H7 (cell line): ENCODE results near the gene TMEM175. TPM values are rescaled to one million over a fixed set of nuclear protein-coding genes. Genes with fewer than 3 reads are reported as not detected.
"Not testable (repeated sequence)": the region's sequence is repeated elsewhere in the genome, so short reads cannot be mapped to it uniquely, and the experiment has no call there.

Experiments used
- DNase-seq: peaks from one replicate; pipeline ENCODE4 v3.0.0; 2012
- H3K27me3 ChIP-seq: 2 replicates; pipeline ENCODE4 v1.6.0; 2011; ENCODE audit warnings: mild to moderate bottlenecking, low read length; ENCODE audit not compliant: control insufficient read depth, insufficient read depth
- H3K36me3 ChIP-seq: replicated peaks from 2 replicates; pipeline ENCODE4 v1.5.1; 2011; ENCODE audit warnings: low read length; ENCODE audit not compliant: control insufficient read depth, insufficient read depth
- H3K4me3 ChIP-seq: 2 replicates; pipeline ENCODE4 v1.5.1; 2011; ENCODE audit warnings: low read depth, mild to moderate bottlenecking, control low read depth, low read length, moderate library complexity; ENCODE audit not compliant: insufficient read depth
- total RNA-seq: library from RNA; depleted of rRNA; stranded (reverse); fragments of >200 nt; shearing (Covaris generic); gene quantifications from 2 replicates; pipeline ENCODE4 v1.2.3, GENCODE V29; 2014

The TMEM175 gene
- total RNA-seq, 1 experiment from 2014 or later: 8.4 TPM

DNA sequence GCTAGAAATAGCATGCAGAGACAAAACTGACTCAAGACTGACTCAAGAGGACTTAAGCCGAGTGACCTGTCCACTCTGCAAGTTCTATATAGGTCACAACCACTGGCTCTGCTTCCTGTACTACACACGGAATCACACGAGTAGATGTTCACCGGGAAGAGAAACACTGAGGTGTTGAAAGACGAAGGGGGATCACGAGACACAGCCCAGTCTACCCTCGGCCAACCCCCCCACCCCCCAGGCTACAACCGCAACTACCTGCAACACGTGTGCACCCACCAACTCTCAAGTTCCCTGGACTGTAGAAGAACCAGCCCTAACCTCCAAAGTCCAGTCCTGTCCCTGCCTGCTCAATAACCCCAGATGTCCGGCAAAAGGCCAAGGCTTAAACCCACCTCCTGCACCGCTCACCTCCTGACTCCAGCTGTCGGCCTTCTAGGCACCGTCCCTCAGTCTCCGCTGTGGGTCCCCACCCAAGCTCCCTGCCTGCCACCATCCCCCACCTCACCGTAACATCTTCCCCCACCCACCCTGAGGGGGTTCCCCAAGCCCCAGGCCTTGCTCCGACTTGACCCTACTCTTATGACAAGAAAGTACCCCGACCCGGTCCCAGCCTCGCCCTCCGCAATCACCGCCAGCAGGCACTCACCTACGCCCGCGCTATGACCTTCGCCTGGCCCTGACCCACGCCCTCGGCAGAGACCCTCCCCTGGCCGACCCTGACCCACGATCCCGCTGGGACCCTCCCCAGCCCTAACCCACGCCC, 883 bp upstream of the TMEM175 start:
- no peak for DNase-seq
- Histone ChIP-seq H3K27me3 (no peaks in the 10 kb centered on the region), H3K4me3 (peak overlapping the region; percentile 98), H3K36me3 (no peaks in the 10 kb centered on the region)

DNA sequence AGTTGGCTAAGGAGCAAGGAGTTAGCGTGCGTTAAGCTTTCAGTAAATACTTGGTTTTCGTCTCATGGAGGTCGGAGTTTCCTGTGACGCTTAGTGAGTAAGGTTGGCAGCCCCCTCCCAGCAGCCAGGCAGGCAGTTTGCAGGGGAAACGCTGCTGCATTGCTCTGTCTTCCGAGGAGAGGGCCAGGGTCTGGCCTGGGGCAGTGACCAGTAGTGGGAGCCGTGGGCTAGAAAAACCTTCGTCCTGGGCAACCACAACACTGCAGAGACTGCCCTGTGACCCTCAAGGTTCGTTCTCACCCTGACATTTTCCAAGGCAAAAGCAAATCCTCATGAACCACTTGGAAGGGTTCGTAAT, 432 bp downstream of the TMEM175 start:
- Histone ChIP-seq H3K27me3 (no peaks in the 10 kb centered on the region), H3K36me3 (no peaks in the 10 kb centered on the region), H3K4me3 (peak overlapping the region; percentile 98)
- peak; percentile 72 for DNase-seq

DNA sequence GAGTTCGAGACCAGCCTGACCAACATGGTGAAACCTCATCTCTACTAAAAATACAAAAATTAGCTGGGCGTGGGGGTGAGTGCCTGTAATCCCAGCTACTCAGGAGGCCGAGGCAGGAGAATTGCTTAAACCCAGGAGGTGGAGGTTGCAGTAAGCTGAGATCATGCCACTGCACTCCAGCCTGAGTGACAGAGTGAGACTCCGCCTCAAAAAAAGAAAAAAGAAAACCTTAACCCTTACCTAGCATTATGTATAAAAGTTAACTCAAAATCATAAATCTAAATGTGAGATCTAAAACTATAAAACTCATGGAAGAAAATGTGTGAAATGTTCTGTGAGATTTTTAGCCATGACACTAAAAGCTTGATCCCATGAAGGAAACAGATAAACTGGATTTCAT, 7.2 kb downstream of the TMEM175 start:
- not testable (repeated sequence) for DNase-seq, H3K27me3 ChIP-seq, H3K4me3 ChIP-seq, H3K36me3 ChIP-seq

DNA sequence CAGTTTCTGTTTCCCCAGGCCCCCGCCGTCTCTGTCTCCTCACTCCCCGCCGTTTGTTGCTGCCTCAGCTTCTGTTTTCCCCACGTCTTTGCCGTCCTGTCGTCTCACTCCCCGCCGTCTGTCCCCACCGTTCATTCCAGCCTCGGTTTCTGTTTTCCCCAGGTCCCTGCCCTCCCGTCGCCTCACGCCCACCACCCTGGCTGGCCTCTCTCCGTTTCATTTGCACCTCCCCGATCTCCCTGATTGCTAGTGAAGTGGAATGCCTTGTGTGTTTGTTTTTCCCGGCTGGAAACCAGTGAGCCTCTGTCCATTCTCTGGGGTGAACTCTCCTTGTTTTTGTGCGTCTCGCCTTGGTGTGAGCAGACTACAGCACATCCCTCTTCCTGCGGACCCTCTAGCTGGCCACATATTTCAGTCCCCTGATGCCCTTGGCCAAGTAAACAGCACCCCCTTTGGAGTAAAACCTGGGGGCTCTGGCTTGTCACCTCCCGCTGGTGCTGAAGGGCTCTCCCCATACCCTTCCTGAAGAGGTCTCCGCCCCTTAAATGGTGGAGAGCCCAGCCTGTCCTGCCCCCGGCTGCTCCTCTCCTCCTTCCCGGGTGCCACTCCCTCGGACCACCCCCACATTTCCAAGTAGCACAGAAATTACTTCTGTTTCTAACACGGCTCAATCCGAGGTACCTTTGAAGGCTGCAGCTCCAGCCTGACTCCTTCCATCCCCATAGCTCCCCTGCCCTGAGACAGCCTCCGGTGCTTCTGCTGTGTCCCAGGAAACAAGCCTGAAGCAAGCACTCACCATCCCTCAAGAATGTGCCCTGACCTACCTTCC, 13.2 kb downstream of the TMEM175 start:
- peaks cover 2% of the 10 kb centered on the region; the same call in 1 of the 2 replicates for H3K27me3 ChIP-seq
- peak overlapping the region; percentile 20 for H3K4me3 ChIP-seq
- H3K36me3 ChIP-seq: no peaks in the 10 kb centered on the region
- peak; percentile 79 for DNase-seq

DNA sequence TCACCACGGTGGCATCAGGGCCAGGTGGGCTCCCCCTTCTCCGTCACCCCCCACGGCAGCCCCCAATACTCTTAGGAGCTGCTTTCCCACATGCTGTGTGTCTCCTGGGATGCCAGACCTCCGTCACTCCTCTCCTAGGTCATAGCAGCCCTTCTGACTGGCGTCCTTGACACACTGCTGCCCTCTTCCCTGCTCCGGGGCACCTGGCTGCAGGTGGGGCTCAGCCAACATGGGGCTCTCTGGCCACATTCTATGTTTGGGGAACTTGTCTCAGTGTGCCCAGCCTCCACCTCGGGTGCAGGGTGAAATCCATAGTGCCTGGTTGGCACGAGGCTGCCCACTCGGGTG, 13.8 kb downstream of the TMEM175 start:
- H3K36me3 ChIP-seq: no peaks in the 10 kb centered on the region
- peaks cover 2% of the 10 kb centered on the region; the same call in 1 of the 2 replicates for H3K27me3 ChIP-seq
- DNase-seq: peak; percentile 67
- H3K4me3 ChIP-seq: no peak overlapping the region

DNA sequence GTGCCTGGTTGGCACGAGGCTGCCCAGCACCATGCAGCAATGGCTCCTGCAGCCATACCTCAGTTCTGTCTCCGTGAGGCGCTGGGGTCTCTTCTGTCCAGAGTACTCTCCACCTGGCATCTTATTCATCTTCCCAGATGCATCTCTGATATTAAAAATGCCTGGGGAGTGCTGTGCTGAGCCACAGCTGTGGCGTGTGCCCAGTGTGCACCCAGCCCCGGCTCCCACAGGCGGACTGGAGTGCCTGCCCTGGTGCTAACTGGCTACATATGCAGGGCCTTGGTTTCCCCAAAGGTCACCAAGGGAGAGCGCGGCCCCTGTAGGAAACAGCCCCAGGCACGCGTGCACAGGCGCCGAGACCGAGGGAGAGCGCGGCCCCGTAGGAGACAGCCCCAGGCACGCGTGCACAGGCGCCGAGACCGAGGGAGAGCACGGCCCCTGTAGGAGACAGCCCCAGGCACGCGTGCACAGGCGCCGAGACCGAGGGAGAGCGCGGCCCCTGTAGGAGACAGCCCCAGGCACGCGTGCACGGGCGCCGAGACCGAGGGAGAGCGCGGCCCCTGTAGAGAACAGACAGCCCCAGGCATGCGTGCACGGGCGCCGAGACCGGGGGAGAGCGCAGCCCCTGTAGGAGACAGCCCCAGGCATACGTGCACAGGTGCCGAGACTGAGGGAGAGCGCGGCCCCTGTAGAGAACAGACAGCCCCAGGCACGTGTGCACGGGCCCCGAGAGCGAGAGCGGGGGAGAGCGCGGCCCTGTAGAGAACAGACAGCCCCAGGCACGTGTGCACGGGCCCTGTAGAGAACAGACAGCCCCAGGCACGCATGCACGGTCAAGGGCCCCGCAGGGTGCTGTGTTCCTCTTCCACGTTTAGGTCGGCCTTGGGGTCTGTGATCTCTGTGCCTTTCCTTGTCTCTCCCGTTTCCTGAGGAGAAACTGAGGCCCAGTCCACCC, 14.5 kb downstream of the TMEM175 start:
- H3K36me3 ChIP-seq: no peaks in the 10 kb centered on the region
- no peak overlapping the region for H3K4me3 ChIP-seq
- DNase-seq: peak; percentile 61
- H3K27me3 ChIP-seq: peaks cover 2% of the 10 kb centered on the region; the same call in 1 of the 2 replicates

DNA sequence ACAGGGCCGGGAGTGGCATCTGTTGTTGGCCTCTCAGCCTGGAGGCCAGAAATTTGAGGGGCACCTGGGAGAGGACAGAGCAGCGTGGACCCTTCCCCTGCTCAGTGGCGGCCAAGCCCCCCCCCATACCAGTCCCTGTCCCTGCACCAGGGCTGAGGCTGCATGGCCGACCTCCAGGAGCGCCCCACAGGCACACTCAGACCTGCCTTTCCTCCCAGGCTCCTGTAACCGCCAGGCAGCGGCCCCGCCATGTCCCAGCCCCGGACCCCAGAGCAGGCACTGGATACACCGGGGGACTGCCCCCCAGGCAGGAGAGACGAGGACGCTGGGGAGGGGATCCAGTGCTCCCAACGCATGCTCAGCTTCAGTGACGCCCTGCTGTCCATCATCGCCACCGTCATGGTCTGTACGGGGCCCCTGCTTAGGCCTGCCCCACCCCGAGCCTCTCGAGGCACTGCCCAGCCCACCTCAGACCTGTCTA, 15.3 kb downstream of the TMEM175 start:
- peaks cover 2% of the 10 kb centered on the region; the same call in 1 of the 2 replicates for H3K27me3 ChIP-seq
- peak; percentile 71 for DNase-seq

DNA sequence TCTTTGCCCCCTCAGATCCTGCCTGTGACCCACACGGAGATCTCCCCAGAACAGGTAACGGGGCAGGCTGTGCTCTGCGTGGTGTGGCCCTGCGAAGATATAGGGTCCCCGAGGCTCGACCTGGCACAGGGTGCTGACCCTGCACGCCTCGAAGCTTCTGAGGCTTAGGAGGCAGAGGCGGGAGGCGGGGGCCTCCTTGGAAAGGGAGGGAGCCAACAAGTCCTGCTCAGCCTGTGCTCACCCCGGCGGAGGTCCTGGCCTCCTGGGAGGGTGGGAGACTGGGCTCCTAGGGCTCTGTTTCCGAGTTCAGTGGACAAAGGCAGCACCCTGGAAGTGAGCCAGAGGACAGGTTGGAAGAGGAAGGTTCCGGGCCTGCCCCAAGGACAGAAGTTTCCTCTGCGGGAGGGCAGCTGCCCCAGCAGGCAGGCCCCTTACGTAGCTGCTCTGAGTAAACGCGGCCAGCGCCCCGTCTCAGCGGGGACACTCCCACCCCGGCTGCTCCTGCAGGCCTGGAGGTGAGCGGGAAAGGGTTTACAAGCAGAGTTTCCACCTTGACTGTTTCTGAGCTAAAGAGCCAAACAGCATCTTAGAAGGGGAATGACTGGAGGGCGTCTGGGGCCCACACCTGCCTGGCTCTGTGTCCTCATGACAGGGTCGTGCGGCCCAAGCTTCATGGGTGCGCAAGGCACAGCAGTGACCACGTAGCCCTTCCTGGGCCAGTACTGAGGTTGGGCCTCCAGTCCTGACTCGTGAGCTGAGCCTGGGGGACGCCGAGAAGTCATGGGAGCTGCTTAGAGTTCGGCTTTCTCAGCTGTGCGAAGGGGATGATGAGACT, 16.1 kb downstream of the TMEM175 start:
- peaks cover 2% of the 10 kb centered on the region; the same call in 1 of the 2 replicates for H3K27me3 ChIP-seq
- DNase-seq: peak; percentile 71
- H3K36me3 ChIP-seq: no peaks in the 10 kb centered on the region
- no peak overlapping the region for H3K4me3 ChIP-seq

More for the DNA sequence above, 15.3 kb downstream of the TMEM175 start:
- Histone ChIP-seq H3K36me3 (no peaks in the 10 kb centered on the region), H3K4me3 (no peak overlapping the region)

DNA sequence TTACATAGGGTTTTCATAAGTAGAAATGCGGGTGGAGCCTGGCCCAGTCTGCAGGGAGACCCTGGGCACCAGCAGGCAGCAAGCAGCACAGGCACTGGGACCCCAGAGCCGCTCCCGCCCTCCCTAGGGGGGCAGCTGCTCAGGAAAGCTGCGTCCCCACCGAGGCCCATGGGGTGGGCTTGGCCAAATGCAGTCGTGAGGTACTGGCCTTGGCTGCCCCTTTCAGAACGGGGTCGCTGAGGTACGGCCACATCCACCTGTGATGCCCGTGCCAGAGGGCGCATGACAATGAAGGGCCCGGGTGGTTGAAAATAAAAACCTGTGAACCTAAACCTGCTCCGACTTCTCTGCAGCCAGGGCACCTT, 16.7 kb downstream of the TMEM175 start:
- Histone ChIP-seq H3K36me3 (no peaks in the 10 kb centered on the region), H3K4me3 (no peak overlapping the region), H3K27me3 (peaks cover 2% of the 10 kb centered on the region; the same call in 1 of the 2 replicates)
- DNase-seq: peak; percentile 68

DNA sequence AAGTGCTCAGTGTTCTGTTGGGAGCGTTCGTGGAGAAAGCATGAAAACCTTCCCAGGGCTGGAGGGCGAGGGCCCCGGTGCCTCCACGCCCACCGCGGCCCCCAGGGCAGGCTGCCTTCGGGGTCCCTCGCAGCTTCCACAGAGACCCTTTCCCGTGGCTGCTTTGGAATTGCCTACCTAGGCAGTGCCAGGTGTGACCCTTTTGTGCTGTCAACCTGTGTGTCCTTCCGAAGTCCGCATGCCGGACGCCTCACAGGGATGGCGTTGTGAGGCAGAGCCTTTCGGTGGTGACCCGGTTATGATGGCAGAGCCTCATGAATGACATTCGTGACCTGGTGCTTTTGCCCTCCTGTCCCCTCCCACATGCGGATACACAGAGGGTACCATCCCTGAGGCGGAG, 17.4 kb downstream of the TMEM175 start:
- DNase-seq: peak; percentile 43
- no peaks in the 10 kb centered on the region for H3K36me3 ChIP-seq
- peaks cover 2% of the 10 kb centered on the region; the same call in 1 of the 2 replicates for H3K27me3 ChIP-seq
- H3K4me3 ChIP-seq: no peak overlapping the region

DNA sequence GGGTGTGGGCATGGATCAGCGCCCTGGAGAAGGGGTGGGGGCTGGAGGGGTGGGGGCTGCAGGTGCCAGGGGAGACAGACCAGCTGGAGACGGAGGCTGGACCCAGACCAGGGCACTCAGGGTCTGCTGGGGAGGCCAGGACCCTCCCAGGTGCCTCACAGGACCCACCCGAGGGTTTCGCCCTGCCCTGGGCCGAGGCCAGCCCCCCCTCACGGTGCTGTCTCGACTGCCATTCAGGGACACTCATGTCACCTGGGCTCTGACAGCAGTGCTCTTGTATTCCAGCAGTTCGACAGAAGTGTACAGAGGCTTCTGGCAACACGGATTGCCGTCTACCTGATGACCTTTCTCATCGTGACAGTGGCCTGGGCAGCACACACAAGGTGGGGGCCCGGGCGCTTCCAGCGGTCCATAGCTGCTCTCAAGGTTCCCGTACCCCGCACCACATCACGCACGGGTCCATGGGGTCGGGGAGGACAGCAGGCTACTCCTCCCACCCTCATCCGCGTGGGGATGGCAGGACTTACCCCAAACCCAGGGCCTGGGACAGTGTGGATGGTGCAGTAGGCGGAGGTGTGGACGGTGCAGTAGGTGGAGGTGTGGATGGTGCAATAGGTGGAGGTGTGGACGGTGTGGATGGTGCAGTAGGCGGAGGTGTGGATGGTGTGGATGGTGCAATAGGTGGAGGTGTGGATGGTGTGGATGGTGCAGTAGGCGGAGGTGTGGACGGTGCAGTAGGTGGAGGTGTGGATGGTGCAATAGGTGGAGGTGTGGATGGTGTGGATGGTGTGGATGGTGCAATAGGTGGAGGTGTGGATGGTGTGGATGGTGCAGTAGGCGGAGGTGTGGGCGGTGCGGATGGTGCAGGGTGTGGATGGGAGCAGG, 18.1 kb downstream of the TMEM175 start:
- peaks cover 2% of the 10 kb centered on the region; the same call in 1 of the 2 replicates for H3K27me3 ChIP-seq
- H3K36me3 ChIP-seq: no peaks in the 10 kb centered on the region
- H3K4me3 ChIP-seq: no peak overlapping the region
- peak; percentile 55 for DNase-seq

DNA sequence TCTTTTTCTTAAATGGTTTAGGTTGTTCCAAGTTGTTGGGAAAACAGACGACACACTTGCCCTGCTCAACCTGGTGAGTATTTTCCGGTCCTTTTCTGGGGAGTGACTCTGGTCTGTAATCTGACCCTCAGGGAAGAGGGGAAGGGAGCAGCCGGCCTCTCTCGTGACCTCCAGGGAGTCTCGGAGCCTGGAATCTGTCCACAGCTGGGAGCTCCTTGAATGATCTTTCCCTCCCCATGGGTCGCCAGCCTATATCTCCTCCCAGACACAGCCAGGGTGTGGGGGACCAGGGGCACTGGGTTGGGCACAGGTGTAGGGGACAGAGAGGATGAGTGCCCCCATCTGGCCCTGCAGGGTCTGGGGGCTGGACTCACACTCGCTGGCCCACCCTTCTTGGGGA, 18.9 kb downstream of the TMEM175 start:
- H3K4me3 ChIP-seq: no peak overlapping the region
- no peaks in the 10 kb centered on the region; the same call in 1 of the 2 replicates for H3K27me3 ChIP-seq
- no peaks in the 10 kb centered on the region for H3K36me3 ChIP-seq
- peak; percentile 66 for DNase-seq
